GM19239 (cell line): ENCODE measurements around the gene INCA1.
"Not testable (repeated sequence)": the region's sequence is repeated elsewhere in the genome, so short reads cannot be mapped to it uniquely, and the experiment has no call there.

Source experiments
- DNase-seq: peaks from one replicate; pipeline ENCODE4 v3.0.0; 2011; ENCODE audit warnings: low spot score; ENCODE audit not compliant: insufficient read length
- FAIRE-seq: peaks from 2 replicates; lab custom pipeline; 2011; peaks lifted over from hg19 to GRCh38; lab: Jason Lieb, UNC

INCA1 gene

GRCh38 chr17:4997302-4998026 lies at the start of gene INCA1, which contains the start of gene KIF1C:
TSS of gene INCA1 (minus strand) at chr17:4997522. CDS start at chr17:4994437, 3,085 bp downstream.
TSS of gene KIF1C (plus strand) at chr17:4997950. CDS start at chr17:5000247, 2,297 bp downstream.
- FAIRE-seq: peak; percentile 86

GRCh38 chr17:5045496-5045895 lies 48.2 kb upstream of the INCA1 start:
- DNase-seq (no peak), FAIRE-seq (no peak)

More at GRCh38 chr17:4997302-4998026, at the start of gene INCA1, which contains the start of gene KIF1C:
- DNase-seq: peak; percentile 96

GRCh38 chr17:5044630-5045029 lies 47.3 kb upstream of the INCA1 start:
- FAIRE-seq (no peak), DNase-seq (no peak)

GRCh38 chr17:5043524-5043923 lies 46.2 kb upstream of the INCA1 start:
- DNase-seq (no peak), FAIRE-seq (no peak)

- no peak for FAIRE-seq
Measured at GRCh38 chr17:5042157-5043022, 45.1 kb upstream of the INCA1 start.

GRCh38 chr17:5035315-5035714 lies 38.0 kb upstream of the INCA1 start, which contains the start of gene SLC52A1:
TSS of gene SLC52A1 (minus strand) at chr17:5035426. CDS start at chr17:5034606, 820 bp downstream.
- no peak for DNase-seq

More at GRCh38 chr17:5042157-5043022, 45.1 kb upstream of the INCA1 start:
- DNase-seq: no peak

GRCh38 chr17:5034651-5035050 lies 37.3 kb upstream of the INCA1 start:
- FAIRE-seq: no peak
- no peak for DNase-seq

More at GRCh38 chr17:5035315-5035714, 38.0 kb upstream of the INCA1 start, which contains the start of gene SLC52A1:
- no peak for FAIRE-seq

- FAIRE-seq: no peak
- DNase-seq: no peak
Measured at GRCh38 chr17:5034063-5034462, 36.7 kb upstream of the INCA1 start.

- FAIRE-seq (no peak), DNase-seq (no peak)
Measured at GRCh38 chr17:5033352-5034015, 36.2 kb upstream of the INCA1 start.

- DNase-seq: no peak
- FAIRE-seq: no peak
Measured at GRCh38 chr17:5032865-5033264, 35.5 kb upstream of the INCA1 start.

- peak; percentile 88 for DNase-seq
- peak; percentile 98 for FAIRE-seq
Measured at GRCh38 chr17:5031365-5032082, 34.2 kb upstream of the INCA1 start.

GRCh38 chr17:5030168-5030567 lies 32.8 kb upstream of the INCA1 start:
- not testable (repeated sequence) for DNase-seq
- FAIRE-seq: peak; percentile 37

- FAIRE-seq (no peak), DNase-seq (no peak)
Measured at GRCh38 chr17:5027916-5028315, 30.6 kb upstream of the INCA1 start.

- DNase-seq (no peak), FAIRE-seq (no peak)
Measured at GRCh38 chr17:5027299-5027698, 30.0 kb upstream of the INCA1 start.

- FAIRE-seq: peak; percentile 26
- DNase-seq: no peak
Measured at GRCh38 chr17:5024604-5025003, 27.3 kb upstream of the INCA1 start.

GRCh38 chr17:5023588-5024147 lies 26.3 kb upstream of the INCA1 start:
- FAIRE-seq (no peak), DNase-seq (no peak)

GRCh38 chr17:5022171-5022711 lies 24.9 kb upstream of the INCA1 start:
- FAIRE-seq (no peak), DNase-seq (no peak)

- no peak for FAIRE-seq
Measured at GRCh38 chr17:5020502-5021023, 23.2 kb upstream of the INCA1 start.

GRCh38 chr17:5019475-5019956 lies 22.2 kb upstream of the INCA1 start:
- FAIRE-seq (no peak), DNase-seq (peak; percentile 46)

More at GRCh38 chr17:5020502-5021023, 23.2 kb upstream of the INCA1 start:
- no peak for DNase-seq
